ENCODE measurements around the gene FOXN3. TPM values are rescaled to one million over a fixed set of nuclear protein-coding genes. Genes with fewer than 3 reads are reported as not detected.

FOXN3 gene
- total RNA-seq, 1 experiment from 2014 or later = 125 TPM

DNA sequence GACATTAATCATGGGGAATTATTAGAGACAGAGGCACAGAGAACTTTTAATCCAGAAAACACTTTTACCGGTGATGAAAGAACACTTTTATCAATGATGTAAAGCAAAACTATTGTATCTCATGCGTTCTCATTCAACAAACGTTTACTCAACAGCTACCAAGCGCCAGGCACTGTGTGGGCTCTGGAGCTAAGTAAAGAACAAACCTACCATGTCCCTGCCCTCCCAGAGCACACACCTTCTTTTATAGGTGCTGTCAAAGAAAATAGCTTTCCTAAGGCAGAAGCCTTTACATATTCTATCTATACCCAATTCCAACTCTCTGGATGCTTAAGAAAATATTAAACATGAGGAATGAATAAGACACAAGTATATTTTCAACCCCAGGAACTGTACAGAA, 91.1 kb downstream of the FOXN3 start:
- Histone ChIP-seq H3K27ac (ENCODE audit: insufficient read length, low read depth, low read length) (no peak overlapping the region), H3K79me1 (ENCODE audit: insufficient read depth, low read depth, low read length, poor library complexity, severe bottlenecking) (peaks cover 12% of the 10 kb centered on the region), H3K56ac (ENCODE audit: insufficient read length, low read depth, low read length) (no peak overlapping the region), H3K4ac (ENCODE audit: low read depth, low read length) (no peak overlapping the region), H3T11ph (ENCODE audit: low read length) (no peak overlapping the region), H3K18ac (ENCODE audit: insufficient read length, low read depth, low read length) (no peak overlapping the region), H3K14ac (ENCODE audit: insufficient read depth, low read length) (no peak overlapping the region), H2BK120ac (ENCODE audit: low read depth, low read length, poor library complexity, severe bottlenecking) (no peak overlapping the region), H3K23me2 (ENCODE audit: insufficient read length, low read depth, low read length, poor library complexity, severe bottlenecking) (no peaks in the 10 kb centered on the region), H3K4me1 (ENCODE audit: insufficient read depth, low read length) (peaks cover 3% of the 10 kb centered on the region; the same call in 1 of the 2 replicates), H2BK15ac (ENCODE audit: low read depth, low read length) (no peak overlapping the region), H2BK5ac (ENCODE audit: insufficient read length, low read length) (no peak overlapping the region), H3K9ac (ENCODE audit: extremely low read depth, insufficient read length, low read length) (no peak overlapping the region), H2AK5ac (ENCODE audit: insufficient read length, low read length) (no peak overlapping the region), H3K79me2 (ENCODE audit: insufficient read depth, low read length) (peaks cover 33% of the 10 kb centered on the region; the same call in 1 of the 2 replicates), H2BK20ac (ENCODE audit: low read depth, low read length, poor library complexity, severe bottlenecking) (no peak overlapping the region), H2BK12ac (ENCODE audit: insufficient read length, low read depth, low read length) (no peak overlapping the region), H4K5ac (ENCODE audit: insufficient read length, low read depth, low read length) (no peak overlapping the region), H3K9me3 (ENCODE audit: control insufficient read depth, low read depth, low read length) (no peaks in the 10 kb centered on the region), H4K20me1 (ENCODE audit: control insufficient read depth, insufficient read depth, insufficient read length) (no peaks in the 10 kb centered on the region), H4K8ac (replicated peaks; ENCODE audit: insufficient read length, low read depth, low read length) (no peak overlapping the region), H3K27me3 (ENCODE audit: insufficient read depth, low read length) (no peaks in the 10 kb centered on the region), H2AFZ (ENCODE audit: low read length) (no peak overlapping the region), H3K4me2 (ENCODE audit: insufficient read depth, insufficient read length, low read length) (no peak overlapping the region), H4K91ac (ENCODE audit: insufficient read length, low read depth, low read length) (no peak overlapping the region), H3K23ac (ENCODE audit: insufficient read length, low read depth, low read length) (no peak overlapping the region)
- no peak for DNase-seq
- TF ChIP-seq, protein P1, sequence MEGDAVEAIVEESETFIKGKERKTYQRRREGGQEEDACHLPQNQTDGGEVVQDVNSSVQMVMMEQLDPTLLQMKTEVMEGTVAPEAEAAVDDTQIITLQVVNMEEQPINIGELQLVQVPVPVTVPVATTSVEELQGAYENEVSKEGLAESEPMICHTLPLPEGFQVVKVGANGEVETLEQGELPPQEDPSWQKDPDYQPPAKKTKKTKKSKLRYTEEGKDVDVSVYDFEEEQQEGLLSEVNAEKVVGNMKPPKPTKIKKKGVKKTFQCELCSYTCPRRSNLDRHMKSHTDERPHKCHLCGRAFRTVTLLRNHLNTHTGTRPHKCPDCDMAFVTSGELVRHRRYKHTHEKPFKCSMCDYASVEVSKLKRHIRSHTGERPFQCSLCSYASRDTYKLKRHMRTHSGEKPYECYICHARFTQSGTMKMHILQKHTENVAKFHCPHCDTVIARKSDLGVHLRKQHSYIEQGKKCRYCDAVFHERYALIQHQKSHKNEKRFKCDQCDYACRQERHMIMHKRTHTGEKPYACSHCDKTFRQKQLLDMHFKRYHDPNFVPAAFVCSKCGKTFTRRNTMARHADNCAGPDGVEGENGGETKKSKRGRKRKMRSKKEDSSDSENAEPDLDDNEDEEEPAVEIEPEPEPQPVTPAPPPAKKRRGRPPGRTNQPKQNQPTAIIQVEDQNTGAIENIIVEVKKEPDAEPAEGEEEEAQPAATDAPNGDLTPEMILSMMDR (conservative IDR thresholded peaks at IDR 0.05) = no peak
- Mint-ChIP-seq H3K4me3 (no peak overlapping the region), H3K4me1 (peaks cover 25 to 35% of the 10 kb centered on the region in 2 experiments), H3K27ac (0 out of 7 replicates have a peak overlapping the region, but pooled peaks of 1 of the 3 experiments have one; percentile 25), H3K27me3 (ENCODE audit: low read depth) (no peaks in the 10 kb centered on the region), H3K36me3 (ENCODE audit: insufficient read depth in 1 of 3, low read depth in 3 of 3) (peaks cover 49 to 66% (median 55%) of the 10 kb centered on the region in 3 experiments), H3K9me3 (peaks cover 0 to 10% of the 10 kb centered on the region in 2 experiments; a peak in 3 of 5 replicates)
- no CpG with 5 or more reads among the region's 4 CpGs for WGBS (ENCODE audit: extremely low coverage, insufficient read length, low lambda C conversion rate)
